HepG2 (cell line): ENCODE data around the gene CBLN3. TPM values are rescaled to one million over a fixed set of nuclear protein-coding genes. Genes with fewer than 3 reads are reported as not detected.
A peak's percentile ranks its signal among the peaks of the same experiment; 100 is the strongest.

Source experiments
- AHDC1 ChIP-seq: sonication (generic); formaldehyde crosslinking; IDR thresholded peaks from 2 replicates; pipeline ENCODE4 v1.5.1; 2020; ENCODE audit warnings: mild to moderate bottlenecking, missing genetic modification reagents, borderline replicate concordance
- CSRNP1 ChIP-seq: sonication (generic); formaldehyde crosslinking; IDR thresholded peaks from 2 replicates; pipeline ENCODE4 v1.8.1; 2023; ENCODE audit warnings: mild to moderate bottlenecking, missing genetic modification reagents
- MLX ChIP-seq: IDR thresholded peaks from 2 replicates; pipeline ENCODE4 v1.6.1; 2016
- PHF8 ChIP-seq: sonication (generic); formaldehyde crosslinking; IDR thresholded peaks from 2 replicates; pipeline ENCODE4 v1.5.0; 2020; ENCODE audit warnings: missing genetic modification reagents
- SNAPC4 ChIP-seq: sonication (generic); formaldehyde crosslinking; IDR thresholded peaks from 2 replicates; pipeline ENCODE4 v1.4.0; 2020; ENCODE audit warnings: mild to moderate bottlenecking, missing genetic modification reagents
- ZBTB1 ChIP-seq: sonication (generic); formaldehyde crosslinking; IDR thresholded peaks from 2 replicates; pipeline ENCODE4 v1.4.0; 2020; ENCODE audit warnings: missing genetic modification reagents, borderline replicate concordance
- ZNF180 ChIP-seq: sonication (generic); formaldehyde crosslinking; IDR thresholded peaks from 2 replicates; pipeline ENCODE4 v1.4.0; 2020; ENCODE audit warnings: low read depth, missing genetic modification reagents, borderline replicate concordance
- ZNF367 ChIP-seq: sonication (generic); formaldehyde crosslinking; IDR thresholded peaks from 2 replicates; pipeline ENCODE4 v1.4.0; 2020; ENCODE audit warnings: missing genetic modification reagents, borderline replicate concordance
- ZNF558 ChIP-seq: sonication (generic); formaldehyde crosslinking; IDR thresholded peaks from 2 replicates; pipeline ENCODE4 v1.9.0; 2022; ENCODE audit warnings: mild to moderate bottlenecking, missing genetic modification reagents, borderline replicate concordance
- ZNF574 ChIP-seq: sonication (generic); formaldehyde crosslinking; IDR thresholded peaks from 2 replicates; pipeline ENCODE4 v1.4.0; 2020; ENCODE audit warnings: missing genetic modification reagents
- ZNF619 ChIP-seq: sonication (generic); formaldehyde crosslinking; IDR thresholded peaks from 2 replicates; pipeline ENCODE4 v1.4.0; 2020; ENCODE audit warnings: mild to moderate bottlenecking, missing genetic modification reagents
- ZNF75D ChIP-seq: sonication (generic); formaldehyde crosslinking; IDR thresholded peaks from 2 replicates; pipeline ENCODE4 v1.8.1; 2023; ENCODE audit warnings: missing genetic modification reagents, mild to moderate bottlenecking, borderline replicate concordance
- polyA plus RNA-seq, 8 experiments: library from polyadenylated mRNA; depleted of rRNA in 3 of 8; stranded (reverse) in 7 of 8; unstranded in 1 of 8; fragments of >200 nt; fragmentation: Illumina TruSeq in 4 of 8; extraction: Trizol in 4 of 8; gene quantifications; 2 replicates each; pipeline versions ENCODE4 v1.2.1 to v1.2.3, GENCODE V29; 2011 to 2016; ENCODE audit warnings: low read depth in 4 of 8, missing spikeins in 1 of 8, mixed read lengths in 1 of 8; ENCODE audit not compliant: insufficient read depth in 1 of 8
- total RNA-seq, 5 experiments: library from RNA; depleted of rRNA; stranded (reverse); fragments of >200 nt; fragmentation: Illumina TruSeq; extraction: Trizol; gene quantifications; 2 replicates each; pipeline ENCODE4 v1.2.3, GENCODE V29; 2016; ENCODE audit warnings: low read depth in 1 of 5

The CBLN3 gene
- total and polyA plus RNA-seq, 2 of the 13 experiments (the other 11 are each of a cell fraction or from before 2014, with no cell fraction given): 0.66 to 0.98 TPM

- TF ChIP-seq AHDC1 (CRISPR knock-in tag) (no peak), ZNF558 (CRISPR knock-in tag) (no peak), MLX (CRISPR knock-in tag) (no peak), ZNF574 (CRISPR knock-in tag) (peak; percentile 81), SNAPC4 (CRISPR knock-in tag) (no peak), ZNF367 (CRISPR knock-in tag) (no peak), ZNF75D (CRISPR knock-in tag) (no peak), CSRNP1 (CRISPR knock-in tag) (no peak), PHF8 (CRISPR knock-in tag) (peak; percentile 58), ZNF619 (CRISPR knock-in tag) (peak; percentile 99), ZBTB1 (CRISPR knock-in tag) (no peak; the same call in 1 of the 2 replicates), ZNF180 (no peak)
These were observed 2.2 kb upstream of the CBLN3 start (continued) for GRCh38 chr14:24431569-24432258.
